GM18951 (cell line): ENCODE measurements around the gene APP.

Source experiments
- POLR2A ChIP-seq: IDR thresholded peaks from 4 replicates; pipeline ENCODE4 v1.6.1; 2011; ENCODE audit warnings: mild to moderate bottlenecking; ENCODE audit not compliant: insufficient read length, insufficient read depth; ENCODE audit errors: extremely low read depth
- in situ Hi-C: fragments of 300-500 bp; cut with MboI; formaldehyde crosslinking; loops from one replicate; pipeline ENCODE4 v1.12.0; 2022; ENCODE audit warnings: low sequenced_read_pairs, mixed read lengths, inconsistent platforms; ENCODE audit not compliant: unreplicated experiment

APP gene

GRCh38 chr21:26011292-26011940, 159.2 kb downstream of the APP start:
- in situ Hi-C loops = no loop called here
- TF ChIP-seq POLR2A = no peak

- in situ Hi-C loops = no loop called here
- no peak for TF ChIP-seq POLR2A
Measured at GRCh38 chr21:26007951-26008498, 162.5 kb downstream of the APP start.

- no peak for TF ChIP-seq POLR2A
- in situ Hi-C loops = no loop called here
Measured at GRCh38 chr21:26005464-26005863, 165.1 kb downstream of the APP start.

- TF ChIP-seq POLR2A = no peak
- in situ Hi-C loops = no loop called here
Measured at GRCh38 chr21:26003404-26003803, 167.2 kb downstream of the APP start.

- in situ Hi-C loops = no loop called here
- TF ChIP-seq POLR2A = no peak
Measured at GRCh38 chr21:26001356-26001755, 169.2 kb downstream of the APP start.

- in situ Hi-C loops = no loop called here
- no peak for TF ChIP-seq POLR2A
Measured at GRCh38 chr21:25999921-26000582, 170.5 kb downstream of the APP start.

- no peak for TF ChIP-seq POLR2A
- in situ Hi-C loops = no loop called here
Measured at GRCh38 chr21:25997788-25998611, 172.6 kb downstream of the APP start.

GRCh38 chr21:25995278-25995677, 175.3 kb downstream of the APP start:
- TF ChIP-seq POLR2A = no peak
- in situ Hi-C loops = no loop called here

- in situ Hi-C loops = no loop called here
- no peak for TF ChIP-seq POLR2A
Measured at GRCh38 chr21:25994758-25995163, 175.8 kb downstream of the APP start.

GRCh38 chr21:25988738-25989137, 181.8 kb downstream of the APP start:
- no peak for TF ChIP-seq POLR2A
- in situ Hi-C loops = no loop called here

GRCh38 chr21:25987531-25987930, 183.0 kb downstream of the APP start:
- TF ChIP-seq POLR2A = no peak
- in situ Hi-C loops = no loop called here

- TF ChIP-seq POLR2A = no peak
- in situ Hi-C loops = no loop called here
Measured at GRCh38 chr21:25986928-25987327, 183.6 kb downstream of the APP start.

- in situ Hi-C loops = no loop called here
- no peak for TF ChIP-seq POLR2A
Measured at GRCh38 chr21:25985990-25986389, 184.6 kb downstream of the APP start.
